Keratinocyte (primary cell): ENCODE measurements around the gene TRPV2.

ENCODE experiments used
- EZH2 ChIP-seq: IDR thresholded peaks from one replicate; pipeline ENCODE4 v1.6.1; 2012; ENCODE audit warnings: inconsistent platforms, mild to moderate bottlenecking, low read length, moderate library complexity
- TF ChIP-seq, protein P1 (sequence below), 3 experiments: IDR thresholded peaks in 1 of 3; conservative IDR thresholded peaks in 1 of 3; optimal IDR thresholded peaks in 1 of 3; 2 replicates in 2 of 3; 3 replicates in 1 of 3; pipeline versions ENCODE3 to v1.5.1; 2011; ENCODE audit warnings: low read length in 3 of 3, mild to moderate bottlenecking in 3 of 3, moderate library complexity in 2 of 3, control low read depth in 1 of 3, inconsistent platforms in 1 of 3; ENCODE audit not compliant: insufficient read depth in 2 of 3; ENCODE audit errors: extremely low read depth in 1 of 3

- TF ChIP-seq, protein P1, sequence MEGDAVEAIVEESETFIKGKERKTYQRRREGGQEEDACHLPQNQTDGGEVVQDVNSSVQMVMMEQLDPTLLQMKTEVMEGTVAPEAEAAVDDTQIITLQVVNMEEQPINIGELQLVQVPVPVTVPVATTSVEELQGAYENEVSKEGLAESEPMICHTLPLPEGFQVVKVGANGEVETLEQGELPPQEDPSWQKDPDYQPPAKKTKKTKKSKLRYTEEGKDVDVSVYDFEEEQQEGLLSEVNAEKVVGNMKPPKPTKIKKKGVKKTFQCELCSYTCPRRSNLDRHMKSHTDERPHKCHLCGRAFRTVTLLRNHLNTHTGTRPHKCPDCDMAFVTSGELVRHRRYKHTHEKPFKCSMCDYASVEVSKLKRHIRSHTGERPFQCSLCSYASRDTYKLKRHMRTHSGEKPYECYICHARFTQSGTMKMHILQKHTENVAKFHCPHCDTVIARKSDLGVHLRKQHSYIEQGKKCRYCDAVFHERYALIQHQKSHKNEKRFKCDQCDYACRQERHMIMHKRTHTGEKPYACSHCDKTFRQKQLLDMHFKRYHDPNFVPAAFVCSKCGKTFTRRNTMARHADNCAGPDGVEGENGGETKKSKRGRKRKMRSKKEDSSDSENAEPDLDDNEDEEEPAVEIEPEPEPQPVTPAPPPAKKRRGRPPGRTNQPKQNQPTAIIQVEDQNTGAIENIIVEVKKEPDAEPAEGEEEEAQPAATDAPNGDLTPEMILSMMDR (optimal IDR thresholded peaks at IDR 0.05 in 1 of 3, IDR thresholded peaks at IDR 0.05 in 1 of 3, conservative IDR thresholded peaks at IDR 0.05 in 1 of 3; ENCODE audit: extremely low read depth in 1 of 3, insufficient read depth in 2 of 3, low read length in 3 of 3): no peak
- no peak for TF ChIP-seq EZH2
Measured at GRCh38 chr17:16374146-16374938, 41.0 kb upstream of the TRPV2 start.
